Activated effector memory CD4-positive, alpha-beta T cell treated with Interleukin-2 at 50 U/mL for 16 hours (primary cell): ENCODE data around the gene FAM174A.
"Not testable (repeated sequence)": the region's sequence is repeated elsewhere in the genome, so short reads cannot be mapped to it uniquely, and the experiment has no call there.

Experiments
- DNase-seq: peaks from one replicate; pipeline ENCODE4 v3.0.0-alpha.2; 2020

FAM174A gene

DNA sequence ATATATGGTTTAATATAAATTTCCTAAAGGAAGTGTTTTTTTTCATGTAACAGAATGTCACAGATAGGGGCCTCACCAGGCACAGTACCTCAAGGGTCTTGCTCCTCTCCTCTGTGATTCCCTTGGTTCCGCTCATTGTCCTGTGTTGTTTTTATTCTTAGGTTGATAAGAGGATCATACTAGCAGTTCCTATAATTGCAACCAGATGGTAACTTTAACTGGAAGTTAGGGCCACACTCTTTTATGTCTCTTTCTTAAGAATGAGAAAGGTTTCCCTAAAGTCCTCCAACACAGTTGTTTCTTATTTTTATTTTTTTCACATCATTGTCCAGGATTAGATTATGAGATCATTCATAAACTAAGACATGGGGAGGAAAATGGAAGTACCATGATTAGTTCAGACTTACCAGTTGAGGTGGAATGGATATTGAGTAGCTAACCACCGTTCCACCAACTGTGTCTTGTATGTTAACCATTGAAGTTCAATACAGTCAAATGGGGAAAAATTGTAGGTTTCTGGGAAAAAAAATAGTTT lies 41.1 kb downstream of the FAM174A start:
- DNase-seq, result no peak

DNA sequence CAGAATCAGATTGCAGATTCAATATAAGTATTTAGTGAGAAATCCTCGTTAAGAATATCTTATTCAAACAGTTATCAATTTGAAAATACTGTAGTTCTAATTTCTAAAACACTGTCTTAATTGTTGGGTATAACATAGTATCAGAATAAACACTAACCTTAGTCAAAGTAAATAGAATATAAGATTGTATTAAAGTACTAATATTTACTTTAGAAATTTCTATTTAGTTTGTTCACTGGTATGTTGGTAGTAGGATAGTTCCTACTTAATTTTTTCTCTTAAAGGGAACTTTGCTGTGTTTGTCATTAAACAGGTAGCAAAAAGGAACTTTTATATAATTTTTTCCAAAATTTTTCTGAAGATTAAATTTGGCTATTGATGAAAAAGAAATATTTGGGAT lies 42.3 kb downstream of the FAM174A start:
- DNase-seq, result no peak

DNA sequence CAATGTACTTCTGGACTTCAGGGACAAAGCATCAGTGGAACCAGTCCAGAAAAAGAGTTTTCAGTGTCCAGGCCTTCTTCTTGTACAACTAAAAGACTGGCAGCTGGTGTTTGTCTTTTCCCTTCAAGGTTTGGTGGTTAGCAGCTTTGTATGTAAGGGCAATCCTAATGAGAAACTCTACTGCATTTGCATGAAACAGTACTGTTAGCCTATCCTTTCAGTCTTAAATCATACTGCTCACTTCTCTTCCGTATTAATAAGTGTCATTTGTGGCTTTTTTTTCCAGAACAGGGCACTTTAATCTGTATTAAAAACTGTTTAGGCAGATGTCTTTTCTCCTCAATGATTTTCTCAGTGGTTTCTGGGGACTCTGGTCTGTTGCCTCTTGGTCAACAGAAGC lies 48.9 kb downstream of the FAM174A start:
- DNase-seq, result no peak

DNA sequence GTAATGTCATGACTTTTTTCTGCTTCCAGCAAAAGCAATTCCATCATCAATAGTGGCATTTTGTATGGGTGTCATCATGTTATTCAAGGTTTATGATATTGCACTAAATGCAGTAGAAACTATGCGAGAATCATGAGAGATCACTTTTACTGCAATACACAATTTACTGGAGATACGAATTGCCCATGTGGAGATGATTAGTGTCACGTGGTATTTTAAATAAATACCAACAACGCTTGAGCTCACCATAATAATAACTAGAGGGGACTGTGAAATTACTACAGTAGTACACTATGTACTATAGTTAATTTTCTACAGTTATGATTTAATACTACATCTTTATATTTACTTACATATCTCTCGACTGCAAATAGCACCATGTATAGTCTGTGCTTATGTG lies 49.7 kb downstream of the FAM174A start:
- DNase-seq, result no peak

DNA sequence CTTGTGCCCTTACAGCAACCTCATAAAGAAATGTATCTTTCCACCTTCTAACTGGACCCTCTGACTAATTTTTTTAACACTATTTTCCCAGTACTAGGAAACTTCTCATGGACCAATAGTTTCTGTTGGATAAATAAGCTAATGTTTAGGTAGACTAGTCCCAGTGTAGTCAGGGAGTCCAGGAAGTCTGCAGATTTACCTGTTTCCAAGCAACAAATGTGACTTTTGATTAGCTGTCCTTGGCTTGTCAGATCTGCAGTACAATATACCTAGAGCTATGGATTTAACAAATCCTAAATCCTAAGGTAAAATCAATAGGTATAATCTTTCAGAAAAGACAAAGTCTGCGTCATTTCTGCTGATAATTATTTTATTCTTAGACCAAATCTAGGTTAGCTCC lies 55.7 kb downstream of the FAM174A start:
- no peak for DNase-seq

DNA sequence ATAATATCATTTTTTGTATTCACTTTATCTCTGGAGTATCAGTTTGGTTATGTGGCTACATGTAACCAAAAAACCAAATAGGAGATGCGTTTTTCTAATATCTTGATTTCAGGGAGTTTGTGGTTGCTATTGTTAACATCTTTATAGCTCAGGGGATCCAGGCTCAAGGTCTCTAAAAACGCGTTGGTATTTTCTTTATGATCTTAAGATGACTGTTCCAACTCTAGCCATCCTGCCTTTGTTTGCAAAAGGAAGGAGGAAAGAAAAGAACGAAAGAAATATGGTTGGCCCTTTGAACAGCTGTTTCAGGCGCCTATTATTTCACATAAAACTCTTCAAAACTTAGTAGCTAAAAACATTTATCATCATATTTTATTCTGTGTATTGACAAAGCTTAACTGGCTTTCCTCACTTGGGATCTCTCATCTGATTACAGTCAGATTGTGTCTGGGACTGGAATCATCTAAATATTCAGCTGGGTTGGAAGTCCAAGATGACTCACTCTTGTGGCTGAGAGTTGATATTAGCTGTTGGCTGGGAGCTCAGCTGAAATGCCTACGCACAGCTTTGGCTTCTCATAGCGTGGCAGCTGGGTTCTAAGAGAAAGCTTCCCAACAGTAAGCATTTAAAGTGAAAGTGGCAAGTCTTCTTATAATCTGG lies 60.1 kb downstream of the FAM174A start:
- DNase-seq, result no peak

DNA sequence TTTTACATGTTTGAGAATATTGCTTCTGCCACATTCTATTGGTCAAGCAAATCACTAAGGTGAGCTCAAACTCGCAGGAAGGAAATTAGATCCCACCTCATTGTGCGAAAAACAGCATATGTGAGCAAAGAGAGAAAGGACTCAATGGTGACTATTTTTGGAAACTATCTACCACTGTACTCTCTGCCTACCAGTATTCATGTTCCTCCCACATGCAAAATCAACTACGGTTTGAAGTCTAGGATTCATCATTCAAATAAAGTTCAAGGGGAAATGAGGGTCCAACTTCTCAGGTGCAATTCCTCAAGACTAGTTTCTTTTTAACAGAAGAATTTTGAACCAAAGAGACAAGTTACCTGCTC lies 60.6 kb downstream of the FAM174A start:
- DNase-seq, result no peak

DNA sequence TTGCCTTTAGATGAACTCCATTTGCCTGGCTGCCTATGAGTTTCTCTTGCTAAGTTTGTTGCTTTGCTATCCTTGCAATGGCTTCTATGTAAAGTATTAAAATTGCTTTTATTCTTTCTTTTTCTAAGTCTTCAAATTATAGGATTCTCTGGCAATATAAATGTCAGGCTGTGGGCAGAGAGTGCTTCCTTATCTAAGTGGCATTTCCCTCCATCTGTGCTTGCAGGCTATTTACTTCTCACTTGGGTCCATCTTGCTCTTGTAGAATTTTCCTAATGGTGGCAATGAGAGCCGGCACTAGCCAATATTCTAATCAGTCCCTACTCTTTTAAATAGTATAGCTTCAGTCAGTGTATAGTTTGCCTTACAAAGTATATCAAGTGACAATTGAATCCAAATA lies 63.3 kb downstream of the FAM174A start:
- DNase-seq, result no peak

DNA sequence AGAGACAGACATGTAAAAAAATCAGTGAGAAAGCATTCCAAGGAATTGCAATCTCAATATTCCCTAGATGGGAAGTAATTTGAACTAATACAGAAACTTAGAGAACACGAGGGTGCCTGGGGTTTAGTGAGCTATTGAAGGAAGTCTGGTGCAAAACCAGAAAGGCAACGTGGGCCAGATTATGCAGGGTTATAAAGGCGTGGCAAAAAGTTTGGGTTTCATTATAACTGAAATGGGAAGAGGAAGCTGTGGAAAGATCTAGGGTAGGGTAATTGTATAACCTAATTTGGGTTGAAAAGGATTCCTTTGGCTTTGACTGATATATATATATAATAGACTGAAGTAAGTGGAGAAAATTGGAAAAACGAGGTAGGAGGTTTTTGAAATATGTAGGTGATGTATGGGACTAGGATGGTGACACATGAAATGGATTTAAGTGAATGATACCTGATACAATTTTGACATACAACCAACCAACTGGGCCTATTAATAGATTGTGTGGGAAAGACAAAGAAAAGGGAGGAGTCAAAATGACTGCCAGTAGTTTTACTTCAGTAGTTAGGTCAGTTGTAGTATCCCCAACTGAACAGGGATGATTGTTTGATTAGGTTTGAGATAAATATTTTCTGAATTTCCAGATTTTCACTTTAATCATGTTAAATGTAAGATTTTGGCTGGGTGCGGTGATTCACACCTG lies 65.3 kb downstream of the FAM174A start:
- no peak for DNase-seq

DNA sequence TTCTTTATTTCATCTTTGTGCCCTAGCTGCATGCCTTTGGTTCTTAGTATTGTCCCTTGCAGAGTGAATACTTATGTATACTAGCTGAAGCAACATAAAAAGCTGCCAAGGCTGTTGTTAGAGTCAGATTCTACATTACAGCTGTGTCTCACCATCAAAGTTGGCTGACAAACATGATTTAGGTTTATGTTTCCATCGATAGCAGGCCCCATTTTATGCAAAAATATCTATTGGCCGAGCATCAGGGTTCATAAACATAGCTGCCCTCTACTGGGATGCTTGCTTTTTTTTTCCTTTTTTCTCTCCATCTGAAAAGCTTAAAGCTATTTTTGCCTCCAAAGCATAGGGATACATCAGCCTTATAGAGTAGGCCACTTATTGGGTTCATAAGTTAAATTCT lies 68.0 kb downstream of the FAM174A start:
- DNase-seq, result no peak

DNA sequence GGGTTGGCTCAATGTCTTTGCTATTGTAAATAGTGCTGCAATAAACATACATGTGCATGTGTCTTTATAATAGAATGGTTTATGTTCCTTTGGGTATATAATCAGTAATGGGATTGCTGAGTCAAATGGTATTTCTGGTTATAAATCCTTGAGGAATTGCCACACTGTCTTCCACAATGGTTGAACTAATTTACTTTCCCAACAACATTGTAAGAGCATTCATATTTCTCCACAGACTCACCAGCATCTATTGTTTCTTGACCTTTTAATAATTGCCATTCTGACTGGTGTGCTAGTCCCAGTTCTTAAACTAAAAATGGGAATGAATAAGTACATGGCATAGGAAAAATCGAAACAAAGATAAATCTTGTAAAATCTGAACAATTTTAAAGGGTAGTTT lies 68.8 kb downstream of the FAM174A start:
- not testable (repeated sequence) for DNase-seq

DNA sequence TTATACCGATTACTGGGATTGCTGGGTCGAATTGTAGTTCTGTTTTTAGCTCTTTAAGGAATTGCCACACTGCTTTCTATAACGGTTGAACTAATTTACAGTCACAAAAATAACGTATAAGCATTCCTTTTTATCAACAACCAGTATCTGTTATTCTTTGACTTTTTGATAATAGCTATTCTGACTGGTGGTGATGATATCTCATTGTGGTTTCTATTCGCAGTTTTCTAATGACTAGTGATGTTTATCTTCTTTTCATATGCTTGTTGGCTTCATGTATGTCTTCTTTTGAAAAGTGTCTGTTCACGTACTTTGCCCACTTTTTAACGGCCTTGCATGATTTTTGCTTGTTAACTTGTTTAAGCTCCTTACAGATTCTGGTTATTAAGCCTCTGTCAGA lies 74.4 kb downstream of the FAM174A start:
- DNase-seq, result no peak

DNA sequence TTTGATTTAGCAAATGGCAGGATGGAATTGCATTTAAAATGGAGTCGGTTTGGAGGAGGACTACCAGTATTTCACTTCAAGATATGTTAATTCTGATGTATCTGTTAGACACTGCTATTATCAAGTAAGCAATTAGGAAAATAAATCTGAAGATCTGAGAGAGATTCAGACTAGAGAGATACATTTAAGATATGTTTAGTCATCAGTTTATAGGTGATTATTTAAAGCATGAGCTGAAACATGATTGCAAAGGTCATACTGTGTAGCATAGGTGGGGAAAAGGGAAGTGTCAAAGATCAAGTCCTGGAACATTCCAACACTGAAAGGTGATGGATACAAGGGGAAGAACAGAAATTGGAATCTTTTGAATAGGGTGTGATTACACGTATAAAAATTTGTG lies 79.1 kb downstream of the FAM174A start:
- no peak for DNase-seq

DNA sequence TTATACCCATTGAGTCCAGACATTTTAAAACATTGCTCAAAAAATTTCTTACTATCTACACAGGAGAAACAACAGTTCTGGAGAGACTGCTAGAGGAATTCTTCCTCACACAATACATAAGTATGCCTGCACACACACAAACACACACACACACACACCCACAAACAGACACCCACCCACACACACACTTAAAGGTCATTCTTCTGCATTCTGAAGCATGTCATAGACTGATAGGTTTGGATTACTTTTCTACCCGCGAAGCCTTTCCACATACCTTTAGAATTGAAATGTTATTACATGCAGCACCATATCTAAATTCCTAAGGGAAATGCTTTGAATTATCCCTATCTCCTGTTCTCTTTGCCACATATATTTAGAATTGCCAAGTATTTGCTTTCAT lies 80.2 kb downstream of the FAM174A start:
- DNase-seq, result no peak

DNA sequence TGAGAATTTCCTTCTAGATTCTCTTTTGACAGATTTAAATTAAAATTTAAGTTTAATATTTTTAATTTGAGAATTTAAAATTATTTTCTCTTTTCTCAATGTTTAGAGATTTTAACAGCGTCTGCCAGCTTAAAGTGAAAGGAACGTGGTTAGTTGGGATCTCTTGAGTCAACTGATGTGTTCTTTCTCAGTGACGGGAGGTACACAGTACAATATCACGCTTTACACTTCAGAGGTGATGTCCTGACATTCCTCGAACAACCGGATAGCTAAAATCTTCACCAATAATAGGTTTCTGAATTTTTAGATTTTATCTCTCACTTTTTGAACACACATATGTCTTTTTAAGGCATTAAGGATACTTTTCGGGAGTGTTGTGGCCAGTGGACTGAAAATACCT lies 81.1 kb downstream of the FAM174A start:
- DNase-seq, result no peak

DNA sequence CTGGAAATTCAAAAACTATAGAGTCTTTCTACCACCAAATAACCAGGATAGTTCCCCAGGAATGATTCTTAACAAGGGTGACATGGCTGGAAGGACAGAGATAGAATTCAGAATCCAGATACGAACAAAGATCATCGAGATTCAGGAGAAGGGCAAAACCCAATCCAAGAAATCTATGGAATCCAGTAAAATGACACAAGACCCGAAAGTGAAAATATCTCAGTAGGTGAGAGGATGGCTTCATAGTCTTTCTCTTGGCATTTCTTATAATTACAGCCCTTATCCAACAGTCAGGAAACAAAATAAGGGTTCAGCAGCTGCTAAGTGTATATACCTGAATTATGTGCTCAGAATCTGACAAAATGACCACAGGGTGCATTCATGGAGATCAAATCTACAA lies 81.8 kb downstream of the FAM174A start:
- no peak for DNase-seq

DNA sequence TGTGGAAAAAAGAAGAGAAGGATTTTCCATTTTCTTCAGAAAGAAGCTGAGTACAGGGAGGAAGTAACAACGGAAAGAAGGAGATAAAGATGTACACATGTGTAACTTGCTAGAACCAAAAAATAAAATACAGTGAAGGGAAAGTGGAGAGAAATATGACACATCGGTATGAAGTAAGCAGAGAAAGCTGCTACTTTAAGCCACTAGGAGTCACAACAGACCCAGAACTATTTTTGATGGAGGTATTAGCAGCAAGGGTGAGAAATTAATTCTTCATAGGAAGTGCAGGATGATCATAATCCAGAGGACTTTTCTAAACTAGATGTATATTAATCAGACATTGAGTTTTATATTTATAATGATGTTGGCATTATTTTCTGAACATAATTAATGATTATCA lies 88.5 kb downstream of the FAM174A start:
- DNase-seq, result no peak

DNA sequence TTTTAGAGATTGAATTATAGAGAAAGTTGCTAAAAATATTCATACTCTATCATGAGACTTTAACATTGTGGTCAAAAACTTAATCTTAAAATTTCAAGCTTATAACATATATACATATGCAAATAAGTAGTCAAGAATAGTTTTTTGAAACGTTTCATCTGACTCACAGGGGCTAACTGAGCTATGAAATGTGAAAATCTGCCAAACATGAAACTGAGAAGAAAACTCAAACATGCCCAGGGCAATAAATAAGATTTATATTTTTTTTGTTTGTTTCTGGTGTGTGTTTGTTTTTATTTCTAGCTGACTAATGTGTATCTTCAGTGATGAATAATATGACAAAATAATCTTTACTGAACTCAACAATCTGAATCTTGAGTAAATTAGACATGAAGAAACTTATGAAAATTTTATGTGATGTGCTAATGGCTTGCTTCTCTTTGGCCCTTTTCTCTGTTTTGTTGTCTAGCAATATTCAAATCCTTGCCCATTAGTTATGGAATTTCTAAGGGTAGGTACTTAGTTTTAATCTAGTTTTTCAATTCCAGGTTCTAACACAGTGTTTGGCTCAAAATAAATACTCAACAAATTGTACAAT lies 99.9 kb downstream of the FAM174A start:
- no peak for DNase-seq
